Skeletal muscle tissue (tissue), 4 donors: ENCODE data around the gene ZNF214. TPM values are rescaled to one million over a fixed set of nuclear protein-coding genes. Genes with fewer than 3 reads are reported as not detected.

Experiments used
- H3K27ac ChIP-seq: one replicate; pipeline ENCODE4 v1.7.0; 2013; ENCODE audit warnings: mild to moderate bottlenecking, low read depth, low read length, inconsistent platforms
- H3K27me3 ChIP-seq, 3 donors: one replicate each; pipeline ENCODE4 v1.7.0; 2013; ENCODE audit warnings: low read length in 3 of 3; ENCODE audit not compliant: control insufficient read depth in 3 of 3, insufficient read depth in 3 of 3
- H3K36me3 ChIP-seq, 3 donors: one replicate each; pipeline ENCODE4 v1.7.0; 2013; ENCODE audit warnings: low read length in 3 of 3; ENCODE audit not compliant: control insufficient read depth in 3 of 3, insufficient read depth in 3 of 3
- H3K4me1 ChIP-seq, 3 donors: one replicate each; pipeline ENCODE4 v1.7.0; 2013; ENCODE audit warnings: low read length in 3 of 3, mild to moderate bottlenecking in 3 of 3; ENCODE audit not compliant: control insufficient read depth in 3 of 3, insufficient read depth in 3 of 3
- H3K4me3 ChIP-seq, 3 donors: one replicate each; pipeline ENCODE4 v1.7.0; 2013; ENCODE audit warnings: low read length in 3 of 3
- H3K9ac ChIP-seq, 3 donors: one replicate each; pipeline ENCODE4 v1.7.0; 2013; ENCODE audit warnings: low read length in 3 of 3, mild to moderate bottlenecking in 3 of 3, moderate library complexity in 2 of 3, low read depth in 1 of 3
- H3K9me3 ChIP-seq, 3 donors: one replicate each; pipeline ENCODE4 v1.7.0; 2013; ENCODE audit warnings: low read length in 3 of 3; ENCODE audit not compliant: control insufficient read depth in 3 of 3
- total RNA-seq: library from RNA; depleted of rRNA; stranded (reverse); fragments of >200 nt; gene quantifications from one replicate; pipeline ENCODE4 v1.2.3, GENCODE V29; 2014
- donor health status: Osteomylitis.

ZNF214 gene
- total RNA-seq, 1 donor from 2014 or later, result 2.6 TPM

GRCh38 chr11:7030836-7031235 lies 10.7 kb upstream of the ZNF214 start:
- Histone ChIP-seq H3K4me3 (no peak overlapping the region), H3K9me3 (no peaks in the 10 kb centered on the region), H3K36me3 (no peaks in the 10 kb centered on the region), H3K9ac (no peak overlapping the region), H3K27me3 (no peaks in the 10 kb centered on the region), H3K27ac (no peak overlapping the region), H3K4me1 (no peaks in the 10 kb centered on the region)

DNA sequence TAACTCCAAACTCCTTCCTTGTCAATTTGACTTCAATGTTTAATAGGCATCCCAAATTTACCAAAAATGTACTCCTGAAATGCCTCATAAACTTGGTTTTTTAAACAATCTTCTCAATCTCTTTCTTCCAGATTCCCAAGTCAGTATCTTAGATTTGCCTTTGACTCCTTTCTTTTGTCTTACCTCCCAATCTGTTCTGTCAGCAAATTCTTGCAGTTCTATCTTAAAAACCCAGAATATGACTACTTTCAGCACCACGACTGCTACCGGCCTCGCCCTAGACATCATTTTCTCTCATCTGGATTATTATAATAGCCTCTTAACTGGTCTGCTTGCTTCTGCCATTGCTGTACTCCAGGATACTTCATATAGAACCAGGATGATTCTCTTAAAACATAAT lies 8.0 kb upstream of the ZNF214 start:
- Histone ChIP-seq H3K4me3 (no peak overlapping the region), H3K27ac (no peak overlapping the region), H3K9ac (no peak overlapping the region), H3K27me3 (no peaks in the 10 kb centered on the region), H3K36me3 (no peaks in the 10 kb centered on the region), H3K4me1 (no peaks in the 10 kb centered on the region), H3K9me3 (no peaks in the 10 kb centered on the region)

DNA sequence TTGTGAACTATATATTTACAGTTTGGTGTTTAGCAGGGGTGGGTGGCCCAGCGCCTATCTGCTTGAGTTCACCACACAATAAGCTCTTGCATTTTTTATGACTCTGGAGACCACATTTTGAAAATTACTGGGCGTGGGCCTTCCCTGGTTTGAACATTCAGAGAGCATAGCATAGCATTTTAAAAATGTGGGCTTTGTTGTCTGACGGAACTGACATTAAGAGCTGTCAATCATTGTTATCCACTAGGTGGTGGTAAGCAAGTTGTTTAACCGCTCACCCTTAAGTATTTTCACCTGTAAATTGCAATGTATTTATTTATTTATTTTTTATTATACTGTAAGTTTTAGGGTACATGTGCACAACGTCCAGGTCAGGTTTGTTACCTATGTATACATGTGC lies 1.2 kb upstream of the ZNF214 start:
- H3K9ac ChIP-seq, result no peak overlapping the region
- no peaks in the 10 kb centered on the region for H3K9me3 ChIP-seq
- no peak overlapping the region for H3K27ac ChIP-seq
- no peak overlapping the region for H3K4me3 ChIP-seq
- no peaks in the 10 kb centered on the region for H3K36me3 ChIP-seq
- peaks cover 7 to 14% (median 8%) of the 10 kb centered on the region in 3 donors for H3K4me1 ChIP-seq
- H3K27me3 ChIP-seq, result no peaks in the 10 kb centered on the region

GRCh38 chr11:7019500-7020182 lies 505 bp downstream of the ZNF214 start:
- Histone ChIP-seq H3K27me3 (no peaks in the 10 kb centered on the region), H3K9me3 (no peaks in the 10 kb centered on the region), H3K9ac (peak overlapping the region; percentile 4 to 77 (median 73)), H3K4me3 (peak overlapping the region; percentile 72 to 94 (median 92)), H3K4me1 (peaks cover 7 to 14% (median 8%) of the 10 kb centered on the region in 3 donors), H3K27ac (peak overlapping the region; percentile 1), H3K36me3 (no peaks in the 10 kb centered on the region)

- Histone ChIP-seq H3K27ac (no peak overlapping the region), H3K36me3 (no peaks in the 10 kb centered on the region)
Observed at GRCh38 chr11:7016011-7016410, 4.1 kb downstream of the ZNF214 start.

GRCh38 chr11:7014118-7014517 lies 6.0 kb downstream of the ZNF214 start:
- Histone ChIP-seq H3K36me3 (no peaks in the 10 kb centered on the region), H3K27ac (no peak overlapping the region), H3K4me1 (no peaks in the 10 kb centered on the region), H3K9ac (no peak overlapping the region), H3K27me3 (no peaks in the 10 kb centered on the region), H3K9me3 (no peaks in the 10 kb centered on the region), H3K4me3 (no peak overlapping the region)

More at GRCh38 chr11:7016011-7016410, 4.1 kb downstream of the ZNF214 start:
- H3K27me3 ChIP-seq, result no peaks in the 10 kb centered on the region
- H3K9me3 ChIP-seq, result no peaks in the 10 kb centered on the region
- H3K9ac ChIP-seq, result no peak overlapping the region
- H3K4me1 ChIP-seq, result peaks cover 6 to 11% (median 8%) of the 10 kb centered on the region in 3 donors
- no peak overlapping the region for H3K4me3 ChIP-seq

- Histone ChIP-seq H3K27me3 (no peaks in the 10 kb centered on the region), H3K4me3 (no peak overlapping the region), H3K4me1 (no peaks in the 10 kb centered on the region), H3K9me3 (no peaks in the 10 kb centered on the region), H3K36me3 (peaks cover 0 to 5% (median 3%) of the 10 kb centered on the region in 3 donors), H3K9ac (no peak overlapping the region), H3K27ac (no peak overlapping the region)
Observed at GRCh38 chr11:7004482-7004881, 15.7 kb downstream of the ZNF214 start.

GRCh38 chr11:6995703-6996102 lies 24.4 kb downstream of the ZNF214 start:
- Histone ChIP-seq H3K36me3 (peaks cover 0 to 5% (median 0%) of the 10 kb centered on the region in 3 donors), H3K4me3 (no peak overlapping the region), H3K4me1 (peaks cover 0 to 8% (median 3%) of the 10 kb centered on the region in 3 donors), H3K9me3 (no peaks in the 10 kb centered on the region), H3K27ac (no peak overlapping the region), H3K27me3 (no peaks in the 10 kb centered on the region), H3K9ac (no peak overlapping the region)

GRCh38 chr11:6992457-6993417 lies 27.4 kb downstream of the ZNF214 start:
- Histone ChIP-seq H3K36me3 (no peaks in the 10 kb centered on the region), H3K27me3 (no peaks in the 10 kb centered on the region), H3K9me3 (no peaks in the 10 kb centered on the region), H3K27ac (peak overlapping the region; percentile 50), H3K9ac (peak overlapping the region in 1 of 3 donors; percentile 36), H3K4me3 (no peak overlapping the region), H3K4me1 (peaks cover 0 to 8% (median 3%) of the 10 kb centered on the region in 3 donors)

- Histone ChIP-seq H3K36me3 (no peaks in the 10 kb centered on the region), H3K9ac (no peak overlapping the region), H3K27ac (peak overlapping the region; percentile 50), H3K9me3 (no peaks in the 10 kb centered on the region), H3K4me3 (peak overlapping the region in 1 of 3 donors; percentile 4), H3K4me1 (peaks cover 0 to 8% (median 3%) of the 10 kb centered on the region in 3 donors), H3K27me3 (no peaks in the 10 kb centered on the region)
Observed at GRCh38 chr11:6992026-6992425, 28.1 kb downstream of the ZNF214 start.
